K562 (cell line): ENCODE results near the gene FAM184B. TPM values are rescaled to one million over a fixed set of nuclear protein-coding genes. Genes with fewer than 3 reads are reported as not detected.

Experiments
- ATAC-seq: fragments of 200-7000 bp; cut with Tn5 transposase; 3 replicates; pipeline ENCODE4 v1.9.1; 2020; ENCODE audit warnings: moderate library complexity
- BruUV-seq: library from RNA; stranded (reverse); fragments of 400-500 nt; replicated peaks from 2 replicates; lab custom pipeline; 2021; lab: Mats Ljungman, UMichigan
- CTCF ChIA-PET: fragments of 300-600 bp; formaldehyde crosslinking; extraction: SDS; loops from one replicate; lab custom pipeline; 2021; ENCODE audit warnings: low intra/inter-chr PET ratio; lab: Yijun Ruan, JAX
- POLR2A ChIA-PET: fragments of 300-600, 350-650 bp; sonication (Branson Sonifier 250); formaldehyde crosslinking; extraction: SDS; loops from one replicate; lab custom pipeline; 2021; ENCODE audit warnings: antibody characterized with exemption, inconsistent platforms; lab: Yijun Ruan, JAX
- DNase-seq, 4 experiments: peaks; one replicate each; pipeline versions ENCODE4 v3.0.0 to v3.0.0-alpha.2; 2011 to 2018; ENCODE audit warnings: low spot score in 3 of 4, mixed read lengths in 3 of 4; ENCODE audit errors: extremely low read depth in 1 of 4
- FAIRE-seq: peaks from 2 replicates; lab custom pipeline; 2011; peaks lifted over from hg19 to GRCh38; lab: Jason Lieb, UNC
- H2AFZ ChIP-seq: 2 replicates; pipeline ENCODE4 v1.6.0; 2011; ENCODE audit warnings: low read depth, low read length, control low read depth, inconsistent platforms
- H3K27ac ChIP-seq: fragments of 200-600 bp; 3 replicates; pipeline ENCODE4 v1.8.0; 2011; ENCODE audit warnings: low read depth, mild to moderate bottlenecking, control low read depth, inconsistent platforms, low read length, moderate library complexity, mixed read lengths; ENCODE audit errors: extremely low read depth
- H3K27me3 ChIP-seq, 2 experiments: fragments of 300-600 bp in 1 of 2; 2 replicates in 1 of 2; 3 replicates in 1 of 2; pipeline versions ENCODE4 v1.6.0 to v1.8.0; 2011; ENCODE audit warnings: inconsistent platforms in 2 of 2, low read length in 2 of 2, mild to moderate bottlenecking in 1 of 2, mixed read lengths in 1 of 2, moderate library complexity in 1 of 2; ENCODE audit not compliant: control insufficient read depth in 2 of 2, insufficient read depth in 2 of 2
- H3K36me3 ChIP-seq: fragments of 300-600 bp; 3 replicates; pipeline ENCODE4 v1.8.0; 2011; ENCODE audit warnings: mild to moderate bottlenecking, low read length, inconsistent platforms; ENCODE audit not compliant: control insufficient read depth, insufficient read depth
- H3K4me1 ChIP-seq, 2 experiments: fragments of 200-600 bp in 1 of 2; replicated peaks in 1 of 2; 2 replicates in 1 of 2; 3 replicates in 1 of 2; pipeline versions ENCODE4 v1.5.1 to v1.8.0; 2011; ENCODE audit warnings: inconsistent platforms in 2 of 2, low read length in 2 of 2, mild to moderate bottlenecking in 1 of 2, mixed read lengths in 1 of 2, moderate library complexity in 1 of 2; ENCODE audit not compliant: control insufficient read depth in 2 of 2, insufficient read depth in 2 of 2
- H3K4me2 ChIP-seq: 2 replicates; pipeline ENCODE4 v1.6.1; 2011; ENCODE audit warnings: low read length, control low read depth, inconsistent platforms, mixed read lengths; ENCODE audit not compliant: insufficient read depth
- H3K4me3 ChIP-seq: fragments of 200-600 bp; sonication (generic), shearing (Covaris generic); 2 replicates; pipeline ENCODE4 v1.5.1; 2016; ENCODE audit warnings: control low read depth, inconsistent platforms
- H3K79me2 ChIP-seq: fragments of 200-600 bp; 3 replicates; pipeline ENCODE4 v1.8.0; 2011; ENCODE audit warnings: low read length, inconsistent platforms; ENCODE audit not compliant: control insufficient read depth, insufficient read depth
- H3K9ac ChIP-seq, 2 experiments: 2 replicates each; pipeline versions ENCODE4 v1.6.0 to v1.6.1; 2011; ENCODE audit warnings: low read depth in 2 of 2, low read length in 2 of 2, control low read depth in 1 of 2, inconsistent platforms in 1 of 2, mild to moderate bottlenecking in 1 of 2, mixed read lengths in 1 of 2; ENCODE audit not compliant: insufficient read depth in 1 of 2
- H3K9me1 ChIP-seq: one replicate; pipeline ENCODE4 v1.6.0; 2011; ENCODE audit warnings: inconsistent platforms, mild to moderate bottlenecking, low read length, moderate library complexity; ENCODE audit not compliant: control insufficient read depth, insufficient read depth
- H3K9me3 ChIP-seq: replicated peaks from 2 replicates; pipeline ENCODE4 v1.5.1; 2011; ENCODE audit warnings: low read depth, low read length, inconsistent platforms; ENCODE audit not compliant: control insufficient read depth, insufficient read depth
- H4K20me1 ChIP-seq: replicated peaks from 2 replicates; pipeline ENCODE4 v1.6.1; 2011; ENCODE audit warnings: low read length, inconsistent platforms, mixed read lengths; ENCODE audit not compliant: control insufficient read depth, insufficient read depth
- CTBP1 ChIP-seq: fragments of 450-650 bp; IDR thresholded peaks from 2 replicates; pipeline ENCODE4 v1.6.1; 2016; ENCODE audit warnings: borderline replicate concordance
- EP400 ChIP-seq: fragments of 450-650 bp; IDR thresholded peaks from 2 replicates; pipeline ENCODE4 v1.6.1; 2017; ENCODE audit warnings: antibody characterized with exemption, mild to moderate bottlenecking, moderate library complexity
- XRCC4 ChIP-seq: IDR thresholded peaks from one replicate; pipeline ENCODE4 v1.6.1; 2011; ENCODE audit not compliant: insufficient read depth, insufficient read length; ENCODE audit errors: extremely low read depth
- ZBTB17 ChIP-seq: fragments of 450-650 bp; formaldehyde crosslinking; IDR thresholded peaks from 2 replicates; pipeline ENCODE4 v1.4.0; 2020; ENCODE audit warnings: mild to moderate bottlenecking
- ZNF121 ChIP-seq: sonication (generic); formaldehyde crosslinking; conservative IDR thresholded peaks from 2 replicates; pipeline ENCODE4 v1.8.0; 2022; ENCODE audit warnings: missing genetic modification reagents
- ZNF23 ChIP-seq: fragments of 250-450 bp; sonication (Bioruptor Pico); IDR thresholded peaks from 2 replicates; pipeline ENCODE4 v1.4.0; 2020; ENCODE audit warnings: mild to moderate bottlenecking
- WGBS: fragments of 100-300 bp; shearing (Covaris generic); methylation state at CpG from one replicate; pipeline ENCODE4 v1.1.6; 2016; ENCODE audit warnings: low coverage, mixed read lengths; ENCODE audit not compliant: insufficient coverage; ENCODE audit errors: missing lambda C conversion rate; 5-methylcytosine and 5-hydroxymethylcytosine counted together
- in situ Hi-C: fragments of 300-500 bp; cut with MboI; formaldehyde crosslinking; loops from 4 replicates; pipeline ENCODE4 v1.15.0; 2018; ENCODE audit warnings: inconsistent platforms, mixed read lengths
- intact Hi-C: fragments of 100-400 bp; cut with micrococcal nuclease; formaldehyde crosslinking; loops from 2 replicates; pipeline ENCODE4 v1.14.2; 2022
- polyA plus RNA-seq, 8 experiments: library from polyadenylated mRNA; depleted of rRNA in 4 of 8; stranded (reverse) in 5 of 8; unstranded in 3 of 8; fragments of >200 nt; fragmentation: Nextera tagmentation in 2 of 8; fragmentation: Illumina TruSeq in 1 of 8; extraction: Ambion mirVana in 2 of 8; extraction: Trizol in 1 of 8; gene quantifications; 2 replicates each; pipeline versions ENCODE4 v1.2.1 to v1.2.3, GENCODE V29; 2011 to 2014; ENCODE audit warnings: inconsistent platforms in 1 of 8, missing spikeins in 1 of 8
- total RNA-seq, 7 experiments: library from RNA; depleted of rRNA in 6 of 7; stranded (reverse); fragments of >200 nt in 6 of 7; fragmentation: Illumina TruSeq in 2 of 7; extraction: Trizol in 2 of 7; gene quantifications; 2 replicates each; pipeline versions ENCODE4 v1.2.1 to v1.2.3, GENCODE V29; 2011 to 2021; ENCODE audit warnings: low replicate concordance in 1 of 7
- TF ChIP-seq, protein P1 (sequence below): sonication (generic); formaldehyde crosslinking; IDR thresholded peaks from 2 replicates; pipeline ENCODE4 v1.5.0; 2020; ENCODE audit warnings: missing genetic modification reagents

FAM184B gene
- total and polyA plus RNA-seq, 9 of the 15 experiments (the other 6 are each of a cell fraction or from before 2014, with no cell fraction given): not detected

DNA sequence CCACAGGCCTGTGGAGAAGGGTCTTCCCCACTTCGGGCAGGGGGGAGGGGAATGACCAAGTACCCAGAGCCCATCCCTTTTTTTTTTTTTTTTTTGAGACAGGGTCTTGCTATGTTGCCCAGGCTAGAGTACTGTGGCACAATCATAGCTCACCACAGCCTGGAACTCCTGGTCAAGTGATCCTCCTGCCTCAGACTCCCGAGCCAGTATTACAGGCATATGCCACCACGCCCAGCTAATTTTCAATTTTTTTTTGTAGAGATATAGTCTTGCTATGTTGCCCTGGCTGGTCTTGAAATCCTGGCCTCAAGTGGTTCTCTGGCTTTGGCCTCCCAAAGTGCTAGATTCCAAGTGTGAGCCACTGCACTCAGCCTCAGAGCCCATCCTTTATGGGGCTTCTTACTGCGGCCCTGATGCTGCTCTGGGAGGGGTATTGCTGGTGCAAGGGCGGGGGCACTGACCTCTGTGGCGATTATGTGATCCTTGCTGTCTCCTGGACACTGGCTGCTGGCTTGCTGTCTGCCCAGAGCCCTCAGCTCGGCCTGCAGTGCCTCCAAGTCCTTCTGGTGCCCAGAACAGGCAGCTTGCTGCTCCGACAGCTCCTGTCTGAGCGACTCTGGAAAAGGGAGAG, 134.1 kb downstream of the FAM184B start:
- FAIRE-seq (no peak), ATAC-seq (peak; percentile 60), DNase-seq (no peak)
- no peaks in the 10 kb centered on the region for H3K9me1 ChIP-seq
- BruUV-seq: no TSS peak
- no peak overlapping the region for H2AFZ ChIP-seq
- intact Hi-C loops: no loop called here
- H3K4me1 ChIP-seq: peaks cover 0 to 6% of the 10 kb centered on the region in 2 experiments; a peak in 2 of 5 replicates
- no peak overlapping the region for H3K27ac ChIP-seq
- H3K4me2 ChIP-seq: no peak overlapping the region
- no peak overlapping the region for H3K4me3 ChIP-seq
- H3K9ac ChIP-seq: peak overlapping the region in 1 of 2 experiments; percentile 74; a peak in 1 of 4 replicates
- in situ Hi-C loops: no loop called here
- H3K9me3 ChIP-seq: no peaks in the 10 kb centered on the region
- ChIA-PET POLR2A (no interaction called here), CTCF (no interaction called here)
- H3K79me2 ChIP-seq: no peaks in the 10 kb centered on the region
- 3% methylated on average over 6 of the region's 9 CpGs for WGBS
- no peaks in the 10 kb centered on the region for H3K27me3 ChIP-seq
- TF ChIP-seq XRCC4 (no peak), ZNF23 (CRISPR knock-in tag) (no peak), EP400 (no peak), ZNF121 (CRISPR knock-in tag) (peak; percentile 61), CTBP1 (no peak)
- no peaks in the 10 kb centered on the region for H3K36me3 ChIP-seq
- H4K20me1 ChIP-seq: no peaks in the 10 kb centered on the region; the same call in 1 of the 2 replicates

DNA sequence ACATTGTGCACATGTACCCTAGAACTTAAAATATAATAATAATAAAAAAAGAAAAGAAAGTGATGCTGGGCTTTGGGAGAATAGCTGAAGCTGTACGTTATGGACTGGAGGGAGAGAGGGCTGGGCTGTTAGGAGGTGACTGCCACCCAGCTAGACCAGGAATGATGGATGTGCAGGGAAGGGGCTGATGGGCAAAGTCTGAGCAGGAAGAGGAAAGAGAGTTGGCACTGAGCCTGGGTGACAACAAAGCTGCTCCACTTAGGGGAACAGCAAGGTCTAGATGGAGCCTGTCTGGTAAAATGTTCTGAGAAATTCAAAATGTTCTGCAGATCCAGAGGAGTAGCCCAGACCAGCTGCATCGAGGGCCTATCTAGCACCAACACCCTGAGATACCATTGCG, 134.7 kb downstream of the FAM184B start:
- Histone ChIP-seq H2AFZ (no peak overlapping the region), H3K36me3 (no peaks in the 10 kb centered on the region), H3K27me3 (no peaks in the 10 kb centered on the region), H3K9me3 (no peaks in the 10 kb centered on the region), H3K4me2 (no peak overlapping the region), H3K4me1 (peaks cover 0 to 6% of the 10 kb centered on the region in 2 experiments; a peak in 2 of 5 replicates), H3K9me1 (no peaks in the 10 kb centered on the region), H3K79me2 (no peaks in the 10 kb centered on the region), H3K9ac (no peak overlapping the region), H3K4me3 (no peak overlapping the region), H4K20me1 (no peaks in the 10 kb centered on the region; the same call in 1 of the 2 replicates), H3K27ac (no peak overlapping the region)
- FAIRE-seq (no peak), DNase-seq (no peak), ATAC-seq (no peak)
- ChIA-PET POLR2A (no interaction called here), CTCF (no interaction called here)
- no TSS peak for BruUV-seq
- intact Hi-C loops: no loop called here
- 0 out of 2 replicates have a peak, but pooled peaks have one; percentile 25 for TF ChIP-seq ZBTB17 (CRISPR knock-in tag)
- TF ChIP-seq, protein P1, sequence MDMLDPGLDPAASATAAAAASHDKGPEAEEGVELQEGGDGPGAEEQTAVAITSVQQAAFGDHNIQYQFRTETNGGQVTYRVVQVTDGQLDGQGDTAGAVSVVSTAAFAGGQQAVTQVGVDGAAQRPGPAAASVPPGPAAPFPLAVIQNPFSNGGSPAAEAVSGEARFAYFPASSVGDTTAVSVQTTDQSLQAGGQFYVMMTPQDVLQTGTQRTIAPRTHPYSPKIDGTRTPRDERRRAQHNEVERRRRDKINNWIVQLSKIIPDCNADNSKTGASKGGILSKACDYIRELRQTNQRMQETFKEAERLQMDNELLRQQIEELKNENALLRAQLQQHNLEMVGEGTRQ (CRISPR knock-in tag): no peak
- WGBS: 8% methylated on average over 3 of the region's 3 CpGs
- in situ Hi-C loops: no loop called here
